Right lobe of liver (tissue), 6 donors: Measurements from ENCODE around the gene COMMD1. TPM values are rescaled to one million over a fixed set of nuclear protein-coding genes. Genes with fewer than 3 reads are reported as not detected.

Experiments used
- ATAC-seq, 4 donors: fragments of 200-7000 bp; cut with Tn5 transposase; one replicate each; pipeline ENCODE4 v1.9.1; 2020; ENCODE audit warnings: mild to moderate bottlenecking in 4 of 4, moderate library complexity in 4 of 4
- DNase-seq, 3 donors: peaks; one replicate each; pipeline ENCODE4 v3.0.0-alpha.2; 2020
- H3K27ac ChIP-seq, 3 donors: fragments of 200-600 bp; one replicate each; pipeline ENCODE4 v1.8.0; 2022
- H3K27me3 ChIP-seq, 2 donors: fragments of 200-600 bp; one replicate each; pipeline ENCODE4 v1.8.0; 2022
- H3K36me3 ChIP-seq, 4 donors: fragments of 200-600 bp; sonication (generic) in 1 of 4; one replicate each; pipeline versions ENCODE4 v1.5.1 to v1.8.0; 2017 to 2022; ENCODE audit warnings: control low read depth in 1 of 4
- H3K4me1 ChIP-seq, 4 donors: fragments of 200-600 bp; sonication (generic) in 1 of 4; one replicate each; pipeline versions ENCODE4 v1.5.1 to v1.8.0; 2017 to 2022; ENCODE audit warnings: control low read depth in 1 of 4
- H3K4me3 ChIP-seq, 3 donors: fragments of 200-600 bp; one replicate each; pipeline ENCODE4 v1.8.0; 2022
- H3K9me3 ChIP-seq, 4 donors: fragments of 200-600 bp; sonication (generic) in 1 of 4; one replicate each; pipeline versions ENCODE4 v1.5.1 to v1.8.0; 2017 to 2022; ENCODE audit warnings: control low read depth in 1 of 4
- CTCF ChIP-seq, 4 donors: fragments of 200-600 bp in 3 of 4; fragments of 450-650 bp in 1 of 4; IDR thresholded peaks; one replicate each; pipeline versions ENCODE4 v1.5.1 to v1.8.0; 2016 to 2022; ENCODE audit warnings: antibody characterized with exemption in 4 of 4, mild to moderate bottlenecking in 2 of 4
- POLR2A ChIP-seq: fragments of 450-650 bp; IDR thresholded peaks from one replicate; pipeline ENCODE4 v1.6.1; 2017; ENCODE audit warnings: antibody characterized with exemption, mild to moderate bottlenecking
- WGBS: methylation state at CpG from one replicate; pipeline ENCODE4 v1.1.6; 2018; ENCODE audit warnings: low coverage, low lambda C conversion rate; ENCODE audit not compliant: insufficient coverage; ENCODE audit errors: missing lambda C conversion rate; 5-methylcytosine and 5-hydroxymethylcytosine counted together
- intact Hi-C, 2 donors: fragments of 100-400 bp; cut with DNase I; formaldehyde crosslinking; loops; one replicate each; pipeline versions ENCODE4 v1.11.2 to v1.14.1; 2022
- total RNA-seq, 6 experiments: library from RNA; depleted of rRNA in 2 of 6; stranded (reverse); fragments of >200 nt in 2 of 6; fragmentation: NEBNext Ultra II Directional in 3 of 6; extraction: Animal tissue kit (Norgen Biotek cat#: 25700) in 3 of 6; gene quantifications; one replicate each; pipeline versions ENCODE4 v1.1.0 to v1.2.4, GENCODE V29; 2016 to 2023
- donor health status: DM: no; HTN: yes; CAD: no.
- donor health status: DM: no; HTN: no; CAD: no.
- donor health status: DM: no; HTN: no; CAD: no.
- donor health status: DM: no; HTN: yes; CAD: no.
- donor health status: DM: no; HTN: yes; CAD: no.

The COMMD1 gene
- total RNA-seq, 6 experiments from 2014 or later: 17.2 to 21.6 (median 18.7) TPM

GRCh38 chr2:62042400-62042799 lies 136.9 kb downstream of the COMMD1 start:
- intact Hi-C loops: no loop called here
- TF ChIP-seq CTCF (IDR thresholded peaks at IDR 0.05) (no peak), POLR2A (no peak)
- Histone ChIP-seq H3K27ac (no peak overlapping the region), H3K4me3 (no peak overlapping the region), H3K9me3 (peaks cover 0 to 3% (median 0%) of the 10 kb centered on the region in 4 donors), H3K27me3 (no peaks in the 10 kb centered on the region), H3K4me1 (no peaks in the 10 kb centered on the region), H3K36me3 (no peaks in the 10 kb centered on the region)
- WGBS: 100% methylated on average over 1 of the region's 30 CpGs
- ATAC-seq: no peak
- DNase-seq: no peak

DNA sequence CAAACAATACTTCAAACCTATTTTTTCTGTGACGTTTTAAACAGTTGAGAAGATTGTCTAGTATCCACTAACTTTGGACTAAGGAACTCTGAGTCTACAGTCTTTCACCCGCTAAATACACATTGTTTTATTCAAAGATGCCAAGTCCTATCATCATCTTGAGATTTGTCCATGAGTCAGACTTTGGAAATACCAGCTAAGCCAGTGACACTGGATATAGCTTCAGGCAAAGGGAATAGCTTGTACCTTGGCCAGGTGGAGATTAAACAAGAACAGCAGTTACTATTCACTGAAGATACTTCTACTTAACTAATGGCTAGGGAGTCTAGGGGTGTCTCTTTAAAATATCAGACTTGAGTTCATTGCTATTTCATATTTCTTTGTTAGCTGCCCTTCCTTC lies 137.5 kb downstream of the COMMD1 start:
- intact Hi-C loops: no loop called here
- DNase-seq (no peak), ATAC-seq (no peak)
- WGBS: 95% methylated on average over 2 of the region's 2 CpGs
- H3K4me1 ChIP-seq: no peaks in the 10 kb centered on the region
- H3K9me3 ChIP-seq: peaks cover 0 to 3% (median 0%) of the 10 kb centered on the region in 4 donors
- H3K36me3 ChIP-seq: no peaks in the 10 kb centered on the region
- no peaks in the 10 kb centered on the region for H3K27me3 ChIP-seq
- no peak overlapping the region for H3K4me3 ChIP-seq
- TF ChIP-seq POLR2A (no peak), CTCF (IDR thresholded peaks at IDR 0.05) (no peak)
- H3K27ac ChIP-seq: no peak overlapping the region

DNA sequence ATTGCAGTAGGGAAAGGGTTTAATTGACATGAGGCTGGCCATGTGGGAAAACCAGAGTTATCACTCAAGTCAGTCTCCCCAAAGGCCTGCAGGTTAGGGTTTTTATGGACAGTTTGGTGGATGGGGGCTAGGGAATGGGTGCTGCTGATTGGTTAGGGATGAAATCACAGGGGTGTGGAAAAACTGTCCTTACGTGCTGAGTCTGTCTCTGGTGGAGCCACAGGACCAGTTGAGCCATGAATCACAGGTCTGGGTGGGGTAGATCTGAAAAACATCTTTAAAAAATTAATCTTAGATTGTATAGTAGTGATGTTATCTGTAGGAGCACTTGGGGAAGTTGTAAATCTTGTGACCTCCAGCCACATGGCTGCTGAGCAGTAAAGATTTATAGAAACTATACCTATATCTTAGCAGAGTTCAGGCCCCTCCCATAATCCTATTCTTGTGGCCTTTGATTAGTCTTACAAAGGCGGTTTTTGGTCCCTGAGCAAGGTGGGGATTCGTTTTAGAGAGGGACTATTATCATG lies 139.6 kb downstream of the COMMD1 start:
- peaks cover 0 to 3% (median 0%) of the 10 kb centered on the region in 4 donors for H3K9me3 ChIP-seq
- DNase-seq: no peak
- no peaks in the 10 kb centered on the region for H3K27me3 ChIP-seq
- no peaks in the 10 kb centered on the region for H3K4me1 ChIP-seq
- no peak overlapping the region for H3K4me3 ChIP-seq
- ATAC-seq: no peak
- WGBS: 75% methylated on average over 1 of the region's 3 CpGs
- intact Hi-C loops: no loop called here
- H3K27ac ChIP-seq: no peak overlapping the region
- TF ChIP-seq CTCF (IDR thresholded peaks at IDR 0.05) (no peak), POLR2A (no peak)
- H3K36me3 ChIP-seq: no peaks in the 10 kb centered on the region

DNA sequence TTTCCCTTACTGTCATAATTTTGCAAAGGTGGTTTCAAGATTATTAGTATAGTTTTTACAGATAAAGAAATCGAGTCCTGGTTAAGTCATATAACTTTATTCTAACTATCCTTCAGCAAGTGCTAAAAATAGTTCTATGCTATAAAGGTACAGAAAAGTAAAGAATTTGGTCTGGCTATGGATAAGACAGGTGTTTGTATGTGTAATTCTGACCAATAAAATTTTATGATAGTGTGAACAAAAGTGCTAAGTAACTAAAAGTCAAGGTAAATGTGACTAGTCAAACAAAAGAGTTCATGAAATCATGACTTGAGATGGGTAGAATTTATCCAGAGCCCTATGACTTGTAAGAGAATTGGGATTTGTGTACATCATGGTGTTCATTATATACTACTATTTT lies 140.7 kb downstream of the COMMD1 start:
- no peaks in the 10 kb centered on the region for H3K36me3 ChIP-seq
- no peak for DNase-seq
- no peak for ATAC-seq
- TF ChIP-seq POLR2A: no peak
- TF ChIP-seq CTCF (IDR thresholded peaks at IDR 0.05): no peak
- H3K4me1 ChIP-seq: no peaks in the 10 kb centered on the region
- no peaks in the 10 kb centered on the region for H3K27me3 ChIP-seq
- intact Hi-C loops: no loop called here
- WGBS: 71% methylated on average over 1 of the region's 1 CpG
- peaks cover 0 to 3% (median 0%) of the 10 kb centered on the region in 4 donors for H3K9me3 ChIP-seq
- no peak overlapping the region for H3K4me3 ChIP-seq
- H3K27ac ChIP-seq: no peak overlapping the region
